Mesenchymal stem cell (in vitro differentiated cells and primary cell): ENCODE results near the gene MICU1.

Experiments
- DNase-seq: peaks from one replicate; pipeline ENCODE4 v3.0.0-alpha.2; 2013
- H2AFZ ChIP-seq: one replicate; pipeline ENCODE4 v1.6.1; 2013; ENCODE audit warnings: low read depth, mild to moderate bottlenecking, control low read depth, inconsistent platforms, low read length, moderate library complexity
- H2AK5ac ChIP-seq: 2 replicates; pipeline ENCODE4 v1.6.1; 2013; ENCODE audit warnings: low read length, moderate library complexity, mild to moderate bottlenecking, inconsistent platforms; ENCODE audit not compliant: severe bottlenecking
- H2BK120ac ChIP-seq: one replicate; pipeline ENCODE4 v1.6.1; 2013; ENCODE audit warnings: low read depth, mild to moderate bottlenecking, inconsistent platforms, low read length, moderate library complexity
- H2BK12ac ChIP-seq, 2 experiments: one replicate each; pipeline ENCODE4 v1.6.1; 2013; ENCODE audit warnings: inconsistent platforms in 2 of 2, low read length in 2 of 2, mild to moderate bottlenecking in 2 of 2, moderate library complexity in 2 of 2, control low read depth in 1 of 2
- H2BK15ac ChIP-seq: one replicate; pipeline ENCODE4 v1.6.1; 2013; ENCODE audit warnings: mild to moderate bottlenecking, low read depth, inconsistent platforms; ENCODE audit not compliant: poor library complexity, severe bottlenecking
- H2BK5ac ChIP-seq: 2 replicates; pipeline ENCODE4 v1.6.1; 2013; ENCODE audit warnings: low read depth, mild to moderate bottlenecking, low read length, control low read depth, inconsistent platforms; ENCODE audit not compliant: poor library complexity, severe bottlenecking
- H3K14ac ChIP-seq, 2 experiments: one replicate each; pipeline ENCODE4 v1.6.1; 2013; ENCODE audit warnings: inconsistent platforms in 2 of 2, low read length in 2 of 2, control low read depth in 1 of 2, mild to moderate bottlenecking in 1 of 2, moderate library complexity in 1 of 2
- H3K18ac ChIP-seq, 2 experiments: one replicate each; pipeline ENCODE4 v1.6.1; 2013; ENCODE audit warnings: inconsistent platforms in 2 of 2, low read length in 2 of 2, control low read depth in 1 of 2, low read depth in 1 of 2, mild to moderate bottlenecking in 1 of 2
- H3K23ac ChIP-seq, 2 experiments: one replicate each; pipeline ENCODE4 v1.6.1; 2013; ENCODE audit warnings: inconsistent platforms in 2 of 2, low read length in 2 of 2, mild to moderate bottlenecking in 2 of 2, moderate library complexity in 2 of 2, control low read depth in 1 of 2
- H3K27ac ChIP-seq: 2 replicates; pipeline ENCODE4 v1.5.1; 2013; ENCODE audit warnings: mild to moderate bottlenecking, moderate library complexity, low read length, control low read depth, inconsistent platforms; ENCODE audit not compliant: poor library complexity, severe bottlenecking
- H3K27me3 ChIP-seq, 2 experiments: 2 replicates each; pipeline versions ENCODE4 v1.6.1 to v1.7.0; 2013; ENCODE audit warnings: low read length in 2 of 2, mild to moderate bottlenecking in 2 of 2, moderate library complexity in 2 of 2, control low read depth in 1 of 2, inconsistent platforms in 1 of 2; ENCODE audit not compliant: control insufficient read depth in 1 of 2, insufficient read depth in 1 of 2
- H3K36me3 ChIP-seq, 2 experiments: 2 replicates each; pipeline versions ENCODE4 v1.6.1 to v1.7.0; 2013; ENCODE audit warnings: low read length in 2 of 2, control low read depth in 1 of 2, inconsistent platforms in 1 of 2, low read depth in 1 of 2, mild to moderate bottlenecking in 1 of 2; ENCODE audit not compliant: insufficient read depth in 2 of 2, control insufficient read depth in 1 of 2
- H3K4ac ChIP-seq, 2 experiments: one replicate each; pipeline ENCODE4 v1.6.1; 2013; ENCODE audit warnings: inconsistent platforms in 2 of 2, low read length in 2 of 2, mild to moderate bottlenecking in 2 of 2, moderate library complexity in 2 of 2, control low read depth in 1 of 2, low read depth in 1 of 2
- H3K4me1 ChIP-seq: 2 replicates; pipeline ENCODE4 v1.6.1; 2013; ENCODE audit warnings: low read depth, low read length, control low read depth; ENCODE audit not compliant: control insufficient read depth, insufficient read depth
- H3K4me2 ChIP-seq: 2 replicates; pipeline ENCODE4 v1.6.1; 2013; ENCODE audit warnings: low read length, mild to moderate bottlenecking, inconsistent platforms; ENCODE audit not compliant: poor library complexity, severe bottlenecking
- H3K4me3 ChIP-seq, 2 experiments: 2 replicates each; pipeline versions ENCODE4 v1.5.1 to v1.7.0; 2013; ENCODE audit warnings: low read length in 2 of 2, mild to moderate bottlenecking in 2 of 2, control low read depth in 1 of 2, low read depth in 1 of 2; ENCODE audit not compliant: insufficient read depth in 1 of 2
- H3K79me1 ChIP-seq: replicated peaks from 2 replicates; pipeline ENCODE4 v1.6.1; 2013; ENCODE audit warnings: mild to moderate bottlenecking, control low read depth, low read length, inconsistent platforms; ENCODE audit not compliant: poor library complexity, severe bottlenecking
- H3K9ac ChIP-seq: 2 replicates; pipeline ENCODE4 v1.7.0; 2013; ENCODE audit warnings: mild to moderate bottlenecking, low read length, moderate library complexity
- H3K9me3 ChIP-seq: 2 replicates; pipeline ENCODE4 v1.7.0; 2013; ENCODE audit warnings: mild to moderate bottlenecking, low read length; ENCODE audit not compliant: control insufficient read depth
- H4K8ac ChIP-seq: one replicate; pipeline ENCODE4 v1.6.1; 2013; ENCODE audit warnings: inconsistent platforms, mild to moderate bottlenecking, low read length, moderate library complexity
- H4K91ac ChIP-seq: one replicate; pipeline ENCODE4 v1.6.1; 2013; ENCODE audit warnings: mild to moderate bottlenecking, low read length, inconsistent platforms
- WGBS: methylation state at CpG from one replicate; pipeline ENCODE4 v1.1.7; 2013; ENCODE audit warnings: mixed read lengths; 5-methylcytosine and 5-hydroxymethylcytosine counted together

Gene MICU1

GRCh38 chr10:72539137-72539536 is 86.7 kb downstream of the MICU1 start:
- Histone ChIP-seq H3K18ac (no peak overlapping the region), H4K91ac (no peak overlapping the region), H3K27me3 (no peaks in the 10 kb centered on the region), H3K4me3 (no peak overlapping the region), H3K36me3 (peaks cover 10 to 32% of the 10 kb centered on the region in 2 experiments), H3K9me3 (peaks cover 28% of the 10 kb centered on the region), H3K79me1 (peaks cover 6% of the 10 kb centered on the region), H2AK5ac (no peak overlapping the region), H2BK120ac (no peak overlapping the region), H3K4me2 (no peak overlapping the region), H3K27ac (no peak overlapping the region), H3K14ac (no peak overlapping the region), H2BK12ac (no peak overlapping the region), H3K4me1 (no peaks in the 10 kb centered on the region), H2BK5ac (no peak overlapping the region), H2BK15ac (no peak overlapping the region), H2AFZ (no peak overlapping the region), H3K4ac (no peak overlapping the region), H4K8ac (no peak overlapping the region), H3K9ac (no peak overlapping the region), H3K23ac (no peak overlapping the region)
- no peak for DNase-seq
- 100% methylated on average over 1 of the region's 1 CpG for WGBS

DNA sequence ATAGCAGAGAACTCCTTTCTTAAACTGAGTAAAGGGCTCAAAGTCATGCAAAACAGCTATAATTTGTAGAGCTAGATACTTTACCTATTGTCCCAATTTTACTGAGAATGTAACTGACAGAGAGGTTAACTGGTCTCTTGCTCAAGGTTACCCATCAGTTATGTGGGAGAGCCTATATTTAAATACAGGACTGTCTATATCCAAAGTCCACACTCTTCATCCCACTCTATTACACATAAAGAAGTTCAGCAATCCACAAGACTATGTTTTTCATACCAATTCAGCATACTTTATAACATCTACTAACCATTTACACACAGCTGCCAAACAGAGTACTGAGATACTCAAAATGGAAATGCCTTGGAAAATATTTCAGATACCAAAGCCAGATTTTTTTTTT is 100.2 kb downstream of the MICU1 start:
- Histone ChIP-seq H4K8ac (no peak overlapping the region), H3K9me3 (no peaks in the 10 kb centered on the region), H3K36me3 (peaks cover 0 to 10% of the 10 kb centered on the region in 2 experiments), H3K23ac (no peak overlapping the region), H3K4me2 (peak overlapping the region; percentile 47), H3K79me1 (no peaks in the 10 kb centered on the region), H2AFZ (no peak overlapping the region), H2BK12ac (no peak overlapping the region), H3K27ac (peak overlapping the region; percentile 69), H3K4me3 (no peak overlapping the region), H2BK5ac (no peak overlapping the region), H3K27me3 (no peaks in the 10 kb centered on the region), H3K14ac (no peak overlapping the region), H3K9ac (no peak overlapping the region), H2BK120ac (no peak overlapping the region), H3K18ac (no peak overlapping the region), H4K91ac (no peak overlapping the region), H3K4me1 (peaks cover 5% of the 10 kb centered on the region), H2BK15ac (no peak overlapping the region), H2AK5ac (no peak overlapping the region), H3K4ac (no peak overlapping the region)
- no peak for DNase-seq

DNA sequence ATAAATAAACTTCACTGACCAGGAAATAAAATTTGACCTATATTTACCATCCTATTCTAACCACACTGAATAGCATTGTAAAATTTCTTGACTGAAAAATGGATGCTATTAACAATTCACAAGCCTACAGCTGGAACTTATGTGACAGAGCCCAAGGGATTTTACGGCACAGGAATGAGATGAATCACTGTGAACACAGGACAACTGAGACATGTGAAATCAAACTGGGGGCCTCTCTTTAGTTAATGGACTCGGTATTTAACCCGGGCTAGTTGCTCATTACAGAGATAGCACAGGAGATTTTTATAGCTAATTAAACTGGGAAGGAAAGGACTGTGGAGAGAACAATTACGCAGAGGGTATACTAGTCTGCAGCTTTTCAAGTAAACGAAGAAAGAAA is 100.6 kb downstream of the MICU1 start:
- DNase-seq: peak; percentile 20
- Histone ChIP-seq H3K14ac (no peak overlapping the region), H3K23ac (no peak overlapping the region), H3K9me3 (no peaks in the 10 kb centered on the region), H4K91ac (no peak overlapping the region), H3K18ac (no peak overlapping the region), H2BK15ac (no peak overlapping the region), H4K8ac (no peak overlapping the region), H3K79me1 (no peaks in the 10 kb centered on the region), H2AFZ (no peak overlapping the region), H2BK12ac (no peak overlapping the region), H2AK5ac (no peak overlapping the region), H3K27me3 (no peaks in the 10 kb centered on the region), H3K4ac (no peak overlapping the region), H3K4me1 (peaks cover 5% of the 10 kb centered on the region), H3K36me3 (peaks cover 0 to 10% of the 10 kb centered on the region in 2 experiments), H3K4me2 (peak overlapping the region; percentile 47), H3K9ac (no peak overlapping the region), H3K27ac (peak overlapping the region; percentile 69), H3K4me3 (no peak overlapping the region), H2BK5ac (no peak overlapping the region), H2BK120ac (no peak overlapping the region)
- 35% methylated on average over 3 of the region's 5 CpGs for WGBS

GRCh38 chr10:72524489-72524888 is 101.4 kb downstream of the MICU1 start:
- no peak overlapping the region for H3K4ac ChIP-seq
- H2BK15ac ChIP-seq: no peak overlapping the region
- H3K27me3 ChIP-seq: no peaks in the 10 kb centered on the region
- H2BK5ac ChIP-seq: no peak overlapping the region
- H2BK120ac ChIP-seq: no peak overlapping the region
- no peak overlapping the region for H4K8ac ChIP-seq
- no peaks in the 10 kb centered on the region for H3K79me1 ChIP-seq
- no peak overlapping the region for H3K9ac ChIP-seq
- H3K4me2 ChIP-seq: no peak overlapping the region
- H3K14ac ChIP-seq: no peak overlapping the region
- no peak overlapping the region for H3K18ac ChIP-seq
- WGBS: 90% methylated on average over 2 of the region's 2 CpGs
- H3K27ac ChIP-seq: no peak overlapping the region
- H2AFZ ChIP-seq: no peak overlapping the region
- no peak for DNase-seq
- peaks cover 5% of the 10 kb centered on the region for H3K4me1 ChIP-seq
- peaks cover 0 to 10% of the 10 kb centered on the region in 2 experiments for H3K36me3 ChIP-seq
- no peak overlapping the region for H2AK5ac ChIP-seq
- H3K4me3 ChIP-seq: no peak overlapping the region
- no peak overlapping the region for H3K23ac ChIP-seq
- no peak overlapping the region for H2BK12ac ChIP-seq
- no peak overlapping the region for H4K91ac ChIP-seq
- no peaks in the 10 kb centered on the region for H3K9me3 ChIP-seq
